Endothelial cell of umbilical vein (primary cell): Measurements from ENCODE around the gene GRAMD2B. TPM values are rescaled to one million over a fixed set of nuclear protein-coding genes. Genes with fewer than 3 reads are reported as not detected.

Source experiments
- BruUV-seq: library from RNA; stranded (reverse); fragments of 400-500 nt; replicated peaks from 2 replicates; lab custom pipeline; 2021; lab: Mats Ljungman, UMichigan
- CTCF ChIA-PET: fragments of 300-600, 350-600 bp; sonication (Branson Sonifier 250); formaldehyde crosslinking; loops from one replicate; lab custom pipeline; 2021; ENCODE audit warnings: antibody characterized with exemption, inconsistent platforms; lab: Charles Lee
- POLR2A ChIA-PET: fragments of 300-600, 350-600 bp; sonication (Branson Sonifier 250); formaldehyde crosslinking; loops from one replicate; lab custom pipeline; 2021; ENCODE audit warnings: antibody characterized with exemption, inconsistent platforms; lab: Charles Lee
- DNase-seq: peaks from one replicate; pipeline ENCODE4 v3.0.0-alpha.2; 2011; ENCODE audit warnings: low read depth, low spot score
- FAIRE-seq: peaks from 2 replicates; lab custom pipeline; 2011; peaks lifted over from hg19 to GRCh38; lab: Jason Lieb, UNC
- H2AFZ ChIP-seq: 2 replicates; pipeline ENCODE4 v1.6.0; 2012; ENCODE audit warnings: low read depth, low read length, control low read depth, inconsistent platforms
- H3K27ac ChIP-seq: 2 replicates; pipeline ENCODE4 v1.5.1; 2011; ENCODE audit warnings: low read depth, mild to moderate bottlenecking, control low read depth, low read length, moderate library complexity; ENCODE audit not compliant: insufficient read depth
- H3K27me3 ChIP-seq, 2 experiments: 2 replicates each; pipeline versions ENCODE4 v1.6.0 to v1.6.1; 2011; ENCODE audit warnings: low read length in 2 of 2, mixed read lengths in 1 of 2; ENCODE audit not compliant: control insufficient read depth in 2 of 2, insufficient read depth in 2 of 2
- H3K36me3 ChIP-seq, 2 experiments: 2 replicates in 1 of 2; 3 replicates in 1 of 2; pipeline ENCODE4 v1.5.1; 2011; ENCODE audit warnings: low read length in 2 of 2, mild to moderate bottlenecking in 1 of 2, moderate library complexity in 1 of 2; ENCODE audit not compliant: control insufficient read depth in 2 of 2, insufficient read depth in 2 of 2; ENCODE audit errors: extremely low read depth in 1 of 2
- H3K4me1 ChIP-seq: 3 replicates; pipeline ENCODE4 v1.5.1; 2011; ENCODE audit warnings: mild to moderate bottlenecking, low read length; ENCODE audit not compliant: control insufficient read depth, insufficient read depth; ENCODE audit errors: extremely low read depth
- H3K4me2 ChIP-seq: 2 replicates; pipeline ENCODE4 v1.6.1; 2011; ENCODE audit warnings: low read length, control low read depth, mixed read lengths; ENCODE audit not compliant: insufficient read depth
- H3K4me3 ChIP-seq, 3 experiments: fragments of 200-600 bp in 1 of 3; sonication (generic), shearing (Covaris generic) in 1 of 3; replicated peaks in 1 of 3; 2 replicates each; pipeline ENCODE4 v1.5.1; 2011 to 2016; ENCODE audit warnings: control low read depth in 3 of 3, low read length in 3 of 3, mild to moderate bottlenecking in 2 of 3, inconsistent platforms in 1 of 3, low read depth in 1 of 3, moderate library complexity in 1 of 3; ENCODE audit not compliant: insufficient read depth in 1 of 3
- H3K79me2 ChIP-seq: 2 replicates; pipeline ENCODE4 v1.6.0; 2012; ENCODE audit warnings: low read length, inconsistent platforms; ENCODE audit not compliant: control insufficient read depth, insufficient read depth
- H3K9ac ChIP-seq: replicated peaks from 2 replicates; pipeline ENCODE3; 2011; ENCODE audit warnings: low read length, control low read depth; ENCODE audit not compliant: insufficient read depth; ENCODE audit errors: extremely low read depth
- H3K9me1 ChIP-seq: replicated peaks from 3 replicates; pipeline ENCODE4 v1.6.0; 2011; ENCODE audit warnings: mild to moderate bottlenecking, low read length; ENCODE audit not compliant: control insufficient read depth, insufficient read depth; ENCODE audit errors: extremely low read depth
- H3K9me3 ChIP-seq: replicated peaks from 2 replicates; pipeline ENCODE4 v1.5.1; 2012; ENCODE audit warnings: low read length, inconsistent platforms; ENCODE audit not compliant: control insufficient read depth, insufficient read depth
- H4K20me1 ChIP-seq: replicated peaks from 2 replicates; pipeline ENCODE3; 2011; ENCODE audit warnings: mild to moderate bottlenecking, low read length; ENCODE audit not compliant: control insufficient read depth, insufficient read depth; ENCODE audit errors: extremely low read depth
- CTCF ChIP-seq, 2 donors: IDR thresholded peaks; 1 replicate in 1 of 2; 2 replicates in 1 of 2; pipeline ENCODE4 v1.5.1; 2011; ENCODE audit warnings: low read length in 2 of 2, mild to moderate bottlenecking in 2 of 2, moderate library complexity in 2 of 2, control low read depth in 1 of 2, inconsistent platforms in 1 of 2, low read depth in 1 of 2; ENCODE audit not compliant: insufficient read depth in 1 of 2; ENCODE audit errors: extremely low read depth in 1 of 2
- EZH2 ChIP-seq: IDR thresholded peaks from 2 replicates; pipeline ENCODE4 v1.6.1; 2012; ENCODE audit warnings: borderline replicate concordance, low read depth, mild to moderate bottlenecking, moderate library complexity, low read length, inconsistent platforms; ENCODE audit not compliant: severe bottlenecking
- FOS ChIP-seq: IDR thresholded peaks from 2 replicates; pipeline ENCODE4 v1.6.1; 2011; ENCODE audit warnings: mild to moderate bottlenecking, low read length, moderate library complexity, borderline replicate concordance; ENCODE audit not compliant: insufficient read depth
- GATA2 ChIP-seq: IDR thresholded peaks from 2 replicates; pipeline ENCODE4 v1.7.0; 2011; ENCODE audit warnings: low read depth, mild to moderate bottlenecking, moderate library complexity, mixed read lengths, low read length; ENCODE audit not compliant: insufficient read length, insufficient read depth
- JUN ChIP-seq: IDR thresholded peaks from 2 replicates; pipeline ENCODE4 v1.6.1; 2011; ENCODE audit warnings: borderline replicate concordance, low read depth; ENCODE audit not compliant: insufficient read length, insufficient read depth
- MAX ChIP-seq: IDR thresholded peaks from 2 replicates; pipeline ENCODE4 v1.6.1; 2011; ENCODE audit not compliant: insufficient read depth, insufficient read length
- MYC ChIP-seq: IDR thresholded peaks from one replicate; pipeline ENCODE4 v1.6.1; 2011; ENCODE audit warnings: mild to moderate bottlenecking, low read depth, low read length
- POLR2A ChIP-seq: IDR thresholded peaks from 2 replicates; pipeline ENCODE4 v1.6.1; 2012; ENCODE audit warnings: low read depth, mild to moderate bottlenecking, control low read depth, low read length
- POLR2AphosphoS5 ChIP-seq: IDR thresholded peaks from 2 replicates; pipeline ENCODE4 v1.6.1; 2012; ENCODE audit warnings: low read depth, mild to moderate bottlenecking, control low read depth, low read length, moderate library complexity; ENCODE audit not compliant: insufficient read depth
- dilution Hi-C: fragments of 300-500 bp; cut with MboI; formaldehyde crosslinking; loops from one replicate; pipeline ENCODE4 v1.15.0; 2019; ENCODE audit warnings: low sequenced_read_pairs; ENCODE audit not compliant: extremely low pct_ligation_motif_present
- intact Hi-C: fragments of 100-400 bp; cut with micrococcal nuclease; formaldehyde crosslinking; loops from one replicate; pipeline ENCODE4 v1.10.0; 2022
- polyA plus RNA-seq, 4 experiments: library from polyadenylated mRNA; depleted of rRNA in 3 of 4; stranded (reverse) in 3 of 4; unstranded in 1 of 4; fragments of >200 nt; gene quantifications; 2 replicates each; pipeline versions ENCODE4 v1.2.1 to v1.2.3, GENCODE V29; 2011 to 2012; ENCODE audit warnings: missing spikeins in 1 of 4
- total RNA-seq: library from RNA; stranded (reverse); gene quantifications from 2 replicates; pipeline ENCODE4 v1.2.3, GENCODE V29; 2021

GRAMD2B gene
- total and polyA plus RNA-seq, 2 donors (not counting 3 experiments of a cell fraction or from before 2014, with no cell fraction given), result 2.0 to 5.5 TPM

GRCh38 chr5:126455264-126455663 is 32.1 kb downstream of the GRAMD2B start:
- BruUV-seq, result no TSS peak
- FAIRE-seq (no peak), DNase-seq (peak; percentile 14)
- Histone ChIP-seq H3K9ac (no peak overlapping the region), H3K9me1 (no peaks in the 10 kb centered on the region), H3K4me1 (peaks cover 11% of the 10 kb centered on the region), H3K79me2 (no peaks in the 10 kb centered on the region), H3K9me3 (no peaks in the 10 kb centered on the region), H3K27ac (no peak overlapping the region), H3K4me2 (no peak overlapping the region), H4K20me1 (no peaks in the 10 kb centered on the region), H3K36me3 (no peaks in the 10 kb centered on the region), H3K27me3 (no peaks in the 10 kb centered on the region), H3K4me3 (no peak overlapping the region), H2AFZ (no peak overlapping the region)
- ChIA-PET CTCF (interaction anchor here (0.8 kb wide), 1 partner anchor 62 kb away, joined by 3 read pairs; no protein-coding TSS in a partner anchor), POLR2A (no interaction called here)
- dilution Hi-C loops, result no loop called here
- no peak for TF ChIP-seq MAX
- no peak for TF ChIP-seq CTCF (IDR thresholded peaks at IDR 0.05; ENCODE audit: extremely low read depth in 1 of 2, insufficient read depth in 1 of 2, low read depth in 1 of 2, low read length in 2 of 2)
- TF ChIP-seq JUN, result no peak
- no peak for TF ChIP-seq POLR2AphosphoS5
- no peak for TF ChIP-seq GATA2
- TF ChIP-seq MYC, result no peak
- TF ChIP-seq POLR2A, result no peak
- no peak for TF ChIP-seq FOS
- no peak for TF ChIP-seq EZH2
- intact Hi-C loops, result no loop called here
